Prostate gland (tissue), 2 donors: ENCODE results near the gene ADD1.

Experiments used
- CTCF ChIP-seq, 4 experiments: fragments of 200-600 bp in 2 of 4; fragments of 450-650 bp in 2 of 4; sonication (generic) in 2 of 4; IDR thresholded peaks; 1 replicate in 3 of 4; 2 replicates in 1 of 4; pipeline ENCODE4 v1.5.1; 2016 to 2019; ENCODE audit warnings: antibody characterized with exemption in 4 of 4, mild to moderate bottlenecking in 2 of 4, moderate library complexity in 2 of 4
- POLR2A ChIP-seq: fragments of 450-650 bp; IDR thresholded peaks from one replicate; pipeline ENCODE4 v1.6.1; 2016; ENCODE audit warnings: antibody characterized with exemption, mild to moderate bottlenecking
- POLR2AphosphoS5 ChIP-seq: sonication (generic); formaldehyde crosslinking; IDR thresholded peaks from one replicate; pipeline ENCODE4 v1.6.1; 2017; ENCODE audit warnings: antibody characterized with exemption

GRCh38 chr4:2900741-2901140, 57.1 kb downstream of the ADD1 start:
- TF ChIP-seq CTCF (IDR thresholded peaks at IDR 0.05) (no peak), POLR2AphosphoS5 (no peak), POLR2A (no peak)
